Measurements from ENCODE around the gene DLGAP1.

DNA sequence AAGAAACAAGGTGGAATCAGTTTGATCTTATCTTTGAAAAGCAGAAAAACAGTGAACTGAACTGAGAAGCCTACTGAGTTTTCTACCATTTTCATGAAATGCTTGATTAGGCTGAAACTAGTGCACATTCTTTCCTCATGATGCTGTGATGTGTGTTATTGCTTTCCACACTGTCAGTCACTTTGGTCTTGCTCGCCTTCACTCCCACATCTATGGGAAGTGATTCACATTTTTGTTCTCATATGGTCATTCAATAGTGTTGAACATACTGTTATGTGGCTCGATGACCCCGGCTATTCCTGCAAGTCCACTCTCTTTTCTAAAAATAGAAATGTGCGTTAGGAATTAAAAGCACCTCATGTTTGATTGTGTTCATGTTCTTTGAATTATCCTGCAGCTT, 875.4 kb downstream of the DLGAP1 start:
- TF ChIP-seq POLR2AphosphoS5 (IDR thresholded peaks at IDR 0.05; ENCODE audit: low read depth, low read length) = no peak
- TF ChIP-seq, protein P1, sequence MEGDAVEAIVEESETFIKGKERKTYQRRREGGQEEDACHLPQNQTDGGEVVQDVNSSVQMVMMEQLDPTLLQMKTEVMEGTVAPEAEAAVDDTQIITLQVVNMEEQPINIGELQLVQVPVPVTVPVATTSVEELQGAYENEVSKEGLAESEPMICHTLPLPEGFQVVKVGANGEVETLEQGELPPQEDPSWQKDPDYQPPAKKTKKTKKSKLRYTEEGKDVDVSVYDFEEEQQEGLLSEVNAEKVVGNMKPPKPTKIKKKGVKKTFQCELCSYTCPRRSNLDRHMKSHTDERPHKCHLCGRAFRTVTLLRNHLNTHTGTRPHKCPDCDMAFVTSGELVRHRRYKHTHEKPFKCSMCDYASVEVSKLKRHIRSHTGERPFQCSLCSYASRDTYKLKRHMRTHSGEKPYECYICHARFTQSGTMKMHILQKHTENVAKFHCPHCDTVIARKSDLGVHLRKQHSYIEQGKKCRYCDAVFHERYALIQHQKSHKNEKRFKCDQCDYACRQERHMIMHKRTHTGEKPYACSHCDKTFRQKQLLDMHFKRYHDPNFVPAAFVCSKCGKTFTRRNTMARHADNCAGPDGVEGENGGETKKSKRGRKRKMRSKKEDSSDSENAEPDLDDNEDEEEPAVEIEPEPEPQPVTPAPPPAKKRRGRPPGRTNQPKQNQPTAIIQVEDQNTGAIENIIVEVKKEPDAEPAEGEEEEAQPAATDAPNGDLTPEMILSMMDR (IDR thresholded peaks at IDR 0.05; ENCODE audit: control extremely low read depth in 1 of 3, insufficient read depth in 1 of 3, low read depth in 1 of 3, low read length in 3 of 3) = no peak
- no peak for TF ChIP-seq RBBP5 (IDR thresholded peaks at IDR 0.05; ENCODE audit: borderline replicate concordance, low read depth, low read length)
- no peak for TF ChIP-seq GABPA (IDR thresholded peaks at IDR 0.05; ENCODE audit: borderline replicate concordance, insufficient read depth, low read length)
- TF ChIP-seq, protein P2, sequence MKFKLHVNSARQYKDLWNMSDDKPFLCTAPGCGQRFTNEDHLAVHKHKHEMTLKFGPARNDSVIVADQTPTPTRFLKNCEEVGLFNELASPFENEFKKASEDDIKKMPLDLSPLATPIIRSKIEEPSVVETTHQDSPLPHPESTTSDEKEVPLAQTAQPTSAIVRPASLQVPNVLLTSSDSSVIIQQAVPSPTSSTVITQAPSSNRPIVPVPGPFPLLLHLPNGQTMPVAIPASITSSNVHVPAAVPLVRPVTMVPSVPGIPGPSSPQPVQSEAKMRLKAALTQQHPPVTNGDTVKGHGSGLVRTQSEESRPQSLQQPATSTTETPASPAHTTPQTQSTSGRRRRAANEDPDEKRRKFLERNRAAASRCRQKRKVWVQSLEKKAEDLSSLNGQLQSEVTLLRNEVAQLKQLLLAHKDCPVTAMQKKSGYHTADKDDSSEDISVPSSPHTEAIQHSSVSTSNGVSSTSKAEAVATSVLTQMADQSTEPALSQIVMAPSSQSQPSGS (IDR thresholded peaks at IDR 0.05; ENCODE audit: low read length) = no peak
- no peak for TF ChIP-seq EGR1 (IDR thresholded peaks at IDR 0.05; ENCODE audit: borderline replicate concordance, low read depth, low read length)
- no peak for TF ChIP-seq TEAD4 (IDR thresholded peaks at IDR 0.05; ENCODE audit: low read depth, low read length)
- no peak for TF ChIP-seq POLR2A (IDR thresholded peaks at IDR 0.05; ENCODE audit: control extremely low read depth in 1 of 2, low read depth in 2 of 2, low read length in 2 of 2)
